RPMI7951 (cell line): Measurements from ENCODE around the gene FAM25G. TPM values are rescaled to one million over a fixed set of nuclear protein-coding genes. Genes with fewer than 3 reads are reported as not detected.

Experiments used
- DNase-seq: peaks from one replicate; pipeline ENCODE4 v3.0.0-alpha.2; 2012; ENCODE audit warnings: low read depth
- total RNA-seq: library from RNA; depleted of rRNA; stranded (reverse); fragments of >200 nt; shearing (Covaris generic); gene quantifications from 2 replicates; pipeline ENCODE4 v1.2.3, GENCODE V29; 2014; rRNA removed

Gene FAM25G
- total RNA-seq, 1 experiment from 2014 or later, result not detected

GRCh38 chr10:47449102-47449978 is 42.2 kb downstream of the FAM25G start:
- no peak for DNase-seq

GRCh38 chr10:47447705-47448104 is 43.8 kb downstream of the FAM25G start:
- no peak for DNase-seq

- no peak for DNase-seq
These were observed 44.3 kb downstream of the FAM25G start for GRCh38 chr10:47447209-47447608.

GRCh38 chr10:47445720-47446119 is 45.8 kb downstream of the FAM25G start:
- no peak for DNase-seq

- DNase-seq, result no peak
These were observed 47.5 kb downstream of the FAM25G start for GRCh38 chr10:47444047-47444446.

- DNase-seq, result no peak
These were observed 48.4 kb downstream of the FAM25G start for GRCh38 chr10:47443145-47443544.

GRCh38 chr10:47442351-47442750 is 49.1 kb downstream of the FAM25G start:
- DNase-seq, result no peak

- DNase-seq, result no peak
These were observed 49.6 kb downstream of the FAM25G start for GRCh38 chr10:47441938-47442337.

GRCh38 chr10:47440207-47440606 is 51.3 kb downstream of the FAM25G start:
- DNase-seq, result no peak

GRCh38 chr10:47438857-47439474 is 52.5 kb downstream of the FAM25G start:
- peak; percentile 60 for DNase-seq

Other genes with a start within 250 kb of the FAM25G start
- not detected in 2 replicates for gene GDF10, start 191.5 kb downstream of the FAM25G start, total RNA-seq
- not detected in 2 replicates for gene GDF2, start 169.2 kb downstream of the FAM25G start, total RNA-seq
- not detected in 2 replicates for gene RBP3, start 143.3 kb downstream of the FAM25G start, total RNA-seq
- gene ZNF488, start 107.4 kb downstream of the FAM25G start, total RNA-seq, result 0.10 and 0.12 TPM in 2 replicates
- gene ANXA8, start 7.6 kb downstream of the FAM25G start, total RNA-seq, result 0.12 and 0.29 TPM in 2 replicates
- gene AGAP9, start 31.9 kb upstream of the FAM25G start, total RNA-seq, result 2.0 and 3.0 TPM in 2 replicates